Occipital lobe (tissue), 2 donors: Measurements from ENCODE around the gene SULT1E1. TPM values are rescaled to one million over a fixed set of nuclear protein-coding genes. Genes with fewer than 3 reads are reported as not detected.

Source experiments
- DNase-seq: peaks from one replicate; lab custom pipeline; 2025; lab: John Stamatoyannopoulos, UW
- total RNA-seq: library from RNA; depleted of rRNA; stranded (reverse); fragments of >200 nt; gene quantifications from one replicate; pipeline ENCODE4 v1.2.3, GENCODE V29; 2014

The SULT1E1 gene, protein sequence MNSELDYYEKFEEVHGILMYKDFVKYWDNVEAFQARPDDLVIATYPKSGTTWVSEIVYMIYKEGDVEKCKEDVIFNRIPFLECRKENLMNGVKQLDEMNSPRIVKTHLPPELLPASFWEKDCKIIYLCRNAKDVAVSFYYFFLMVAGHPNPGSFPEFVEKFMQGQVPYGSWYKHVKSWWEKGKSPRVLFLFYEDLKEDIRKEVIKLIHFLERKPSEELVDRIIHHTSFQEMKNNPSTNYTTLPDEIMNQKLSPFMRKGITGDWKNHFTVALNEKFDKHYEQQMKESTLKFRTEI
- 8.4 TPM for total RNA-seq

DNA sequence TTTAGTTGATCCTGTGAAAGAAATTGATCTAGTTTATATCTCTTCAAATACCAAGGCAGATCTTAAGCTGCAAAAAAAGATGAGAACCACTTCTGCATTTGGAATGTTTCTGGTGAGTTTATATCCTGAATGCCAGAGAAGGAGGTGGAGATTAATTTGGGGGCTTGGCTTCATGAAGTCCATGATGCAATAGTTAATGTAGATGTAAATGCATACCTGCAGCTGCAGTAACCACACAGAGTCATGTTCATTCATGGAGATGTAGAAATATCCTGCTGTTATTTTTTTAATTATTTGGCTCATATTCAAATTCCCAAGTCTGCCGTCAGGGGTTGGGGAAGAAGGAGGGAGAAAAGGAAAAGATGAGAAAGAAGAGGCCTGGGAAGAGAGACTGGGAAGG, at the start of gene SULT1E1:
TSS of gene SULT1E1 (minus strand) at position 94 of the 400 bp plus-strand sequence. CDS start 2,501 bp downstream, outside the sequence.
- DNase-seq: no peak

DNA sequence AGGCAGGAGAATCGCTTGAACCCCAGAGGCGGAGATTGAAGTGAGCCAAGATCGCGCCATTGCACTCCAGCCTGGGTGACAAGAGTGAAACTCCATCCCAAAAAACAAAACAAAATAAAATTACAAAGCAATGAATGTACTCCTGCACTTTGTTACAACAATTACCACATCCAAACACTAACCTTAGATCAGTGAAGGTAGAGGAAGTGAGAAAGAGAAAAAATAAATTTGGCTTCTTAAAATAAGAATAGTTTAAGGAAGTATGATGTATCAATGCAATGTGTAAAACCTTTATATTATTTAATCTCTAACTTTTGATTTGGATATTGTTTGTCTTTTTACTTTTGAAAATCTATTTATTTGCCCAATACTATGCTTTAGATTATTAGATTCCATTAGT, 49.2 kb upstream of the SULT1E1 start:
- DNase-seq: no peak

DNA sequence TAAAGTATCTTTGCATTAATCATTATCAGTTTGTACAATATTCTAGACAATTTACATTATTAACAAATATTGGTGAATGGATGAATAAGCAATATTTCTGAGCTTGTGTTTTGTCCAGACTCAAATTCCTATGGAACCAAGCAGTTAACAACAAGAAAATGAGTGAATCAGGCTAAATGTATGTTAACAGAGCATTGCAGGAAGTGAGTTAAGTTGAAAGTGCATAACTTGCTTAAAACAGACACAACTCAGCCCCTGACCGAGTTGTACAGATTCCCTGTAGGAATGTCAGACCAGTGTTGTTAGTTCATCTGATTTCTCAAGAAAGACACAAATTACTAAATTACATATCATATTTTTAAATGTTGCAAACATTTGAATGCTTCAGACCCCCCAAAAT, 47.2 kb upstream of the SULT1E1 start:
- DNase-seq: no peak

DNA sequence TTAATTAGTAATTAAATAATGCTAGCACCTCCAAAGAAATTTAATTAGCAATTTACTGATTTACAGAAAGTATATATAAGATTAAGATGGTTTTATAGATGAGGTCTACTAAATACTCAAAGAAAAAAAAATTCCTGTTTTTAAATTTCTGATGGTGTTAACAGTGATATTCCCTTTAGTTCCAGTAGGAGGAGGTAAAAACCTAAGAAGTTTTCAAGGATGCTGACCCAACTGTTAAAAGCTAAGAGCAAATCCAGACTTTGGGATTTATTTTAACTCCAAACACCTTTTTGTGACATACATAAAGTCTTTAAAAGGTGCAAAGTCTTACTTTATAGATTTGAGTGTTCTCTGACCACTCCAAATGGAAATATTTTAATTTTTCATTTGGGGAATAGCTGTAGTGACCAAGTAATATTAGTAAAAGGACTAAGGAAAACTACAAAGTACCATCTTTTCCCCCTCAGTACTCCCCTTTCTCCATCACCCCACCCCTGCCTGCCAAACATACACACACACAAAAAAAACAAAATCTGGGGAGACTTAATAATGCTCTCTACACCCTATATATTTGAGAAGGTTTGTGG, 36.7 kb upstream of the SULT1E1 start:
- DNase-seq: no peak

DNA sequence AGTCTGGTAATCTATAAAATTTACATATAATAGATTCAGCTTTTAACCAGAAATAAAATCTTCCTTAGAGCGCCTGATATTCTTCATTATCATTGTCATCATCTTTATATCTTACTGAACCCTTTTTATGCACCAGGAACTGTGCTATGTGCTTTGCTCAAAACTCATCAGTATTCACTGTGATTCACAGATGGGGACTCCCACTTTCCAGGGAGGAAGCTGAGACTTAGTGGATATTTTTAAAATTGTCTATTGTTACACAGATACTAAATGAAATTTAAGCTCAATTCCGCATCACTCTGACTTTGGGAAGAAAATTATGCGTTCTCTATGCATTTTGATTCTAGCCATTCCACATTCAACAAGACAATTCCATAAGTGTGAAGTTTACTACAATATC, 34.8 kb upstream of the SULT1E1 start:
- DNase-seq: no peak

DNA sequence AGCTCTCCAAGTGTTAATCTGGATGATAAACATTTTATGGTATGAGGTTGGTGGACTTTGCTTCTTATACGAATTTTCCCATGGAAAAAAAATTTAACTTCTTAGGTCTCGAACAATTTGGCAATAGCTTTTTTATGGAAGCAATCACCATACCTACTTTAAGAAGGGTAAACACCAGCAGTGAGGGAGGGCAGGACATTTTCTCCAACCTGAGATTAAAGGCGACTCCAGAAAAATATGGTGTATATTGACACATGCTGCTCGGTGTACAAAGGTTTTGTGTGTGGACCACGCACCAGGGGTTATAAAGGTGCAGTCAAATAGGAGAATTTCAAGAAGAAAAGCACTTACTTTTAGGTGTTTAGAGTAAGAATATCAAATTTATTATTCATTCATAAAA, 34.2 kb upstream of the SULT1E1 start:
- no peak for DNase-seq

DNA sequence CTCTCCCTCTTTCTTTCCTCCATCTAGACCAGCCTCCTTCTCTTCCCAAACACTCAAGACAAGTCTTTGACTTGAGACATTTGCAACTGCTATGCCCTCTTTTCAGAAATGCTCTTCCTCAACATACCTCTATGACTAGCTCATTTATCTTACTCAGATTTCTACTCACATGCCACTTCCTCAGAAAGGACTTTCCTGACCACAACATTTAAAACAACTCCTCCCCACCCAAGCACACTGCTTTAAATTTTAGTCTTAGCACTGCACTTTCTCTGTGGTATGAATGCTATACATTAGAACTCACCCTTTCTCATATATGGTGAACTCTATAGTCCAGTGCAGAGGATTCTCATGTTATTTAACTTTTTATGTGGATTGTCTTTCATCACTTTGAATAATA, 28.4 kb upstream of the SULT1E1 start:
- no peak for DNase-seq

DNA sequence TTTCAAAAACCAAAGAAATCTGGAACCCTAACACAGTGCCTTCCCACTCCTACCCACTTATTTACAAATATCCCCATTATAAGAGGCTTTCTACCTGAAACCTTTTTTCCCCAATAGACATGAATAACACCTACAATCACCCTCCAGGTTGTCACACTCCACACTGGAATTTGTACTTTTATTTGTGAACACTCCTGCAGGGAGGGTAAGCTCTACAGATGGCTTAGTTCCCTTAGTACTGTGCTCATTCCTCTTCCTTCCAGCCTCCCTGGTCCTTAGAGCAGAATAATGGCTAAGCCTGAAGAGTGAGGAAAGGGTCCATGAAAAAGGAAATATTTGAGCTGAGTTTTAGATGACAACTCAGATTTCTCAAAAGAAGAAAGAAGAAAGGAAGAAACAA, 22.2 kb upstream of the SULT1E1 start:
- no peak for DNase-seq

DNA sequence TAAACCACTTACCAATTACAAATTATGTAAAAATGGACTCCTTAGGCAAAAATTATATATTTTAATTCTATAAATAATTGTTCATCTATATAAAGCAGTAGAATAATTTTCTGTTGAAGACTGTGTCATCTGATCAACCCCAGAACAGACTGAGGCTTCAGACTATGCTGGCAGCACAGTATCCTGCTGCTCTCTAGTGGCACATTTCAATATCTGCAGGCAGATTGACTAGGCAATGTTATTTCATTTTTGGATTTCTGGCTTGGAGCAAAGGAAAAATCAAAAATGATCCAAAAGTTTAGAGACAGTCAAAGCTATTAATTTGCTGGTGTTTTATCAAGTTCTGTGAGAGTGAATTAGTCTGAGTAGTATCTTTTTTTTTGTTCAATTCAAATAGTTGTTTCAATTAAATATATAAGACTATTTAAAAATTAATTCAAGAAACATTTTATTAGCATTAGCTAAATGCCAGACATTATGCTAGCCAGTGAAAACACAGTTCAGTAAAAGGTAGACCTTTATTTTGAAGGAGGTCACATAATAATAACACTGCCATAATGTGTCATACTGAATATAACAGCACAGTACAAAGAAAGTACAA, 21.3 kb upstream of the SULT1E1 start:
- DNase-seq: no peak

DNA sequence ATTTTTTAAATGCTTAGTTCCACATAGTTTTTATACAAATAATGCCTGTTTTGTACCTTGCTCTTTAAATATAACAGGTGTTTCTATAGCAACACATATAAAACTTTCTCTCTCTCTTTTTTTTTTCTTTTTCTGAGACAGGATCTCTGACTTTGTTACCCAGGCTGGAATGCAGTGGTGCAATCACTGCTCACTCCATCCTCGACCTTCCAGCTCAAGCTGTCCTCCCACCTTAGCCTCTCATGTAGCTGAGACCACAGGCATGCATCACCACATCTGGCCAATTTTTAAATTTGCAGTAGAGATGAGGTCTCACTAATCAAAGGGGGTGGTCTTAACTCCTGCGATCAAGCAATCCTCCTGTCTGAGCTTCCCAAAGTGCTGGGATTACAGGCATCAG, 18.3 kb upstream of the SULT1E1 start:
- no peak for DNase-seq

DNA sequence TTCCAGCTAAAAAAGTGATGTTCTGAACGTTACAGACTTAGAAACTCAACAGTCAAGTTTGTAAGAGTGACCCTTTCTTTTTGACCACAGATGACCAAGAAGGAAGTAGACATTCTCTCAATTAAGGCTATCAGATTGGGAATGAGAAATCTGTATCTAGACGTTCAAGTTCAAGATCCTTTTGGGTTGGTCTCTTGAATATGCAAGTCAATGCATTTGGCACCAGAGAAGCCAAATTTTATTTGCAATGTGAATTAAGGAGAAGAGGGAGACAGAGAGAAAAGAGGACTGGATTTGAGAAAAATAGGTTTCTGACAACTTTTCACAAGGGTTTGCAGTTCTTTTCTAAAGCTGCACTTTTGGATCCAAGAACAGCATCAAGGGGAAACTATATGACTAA, 17.5 kb upstream of the SULT1E1 start:
- no peak for DNase-seq

DNA sequence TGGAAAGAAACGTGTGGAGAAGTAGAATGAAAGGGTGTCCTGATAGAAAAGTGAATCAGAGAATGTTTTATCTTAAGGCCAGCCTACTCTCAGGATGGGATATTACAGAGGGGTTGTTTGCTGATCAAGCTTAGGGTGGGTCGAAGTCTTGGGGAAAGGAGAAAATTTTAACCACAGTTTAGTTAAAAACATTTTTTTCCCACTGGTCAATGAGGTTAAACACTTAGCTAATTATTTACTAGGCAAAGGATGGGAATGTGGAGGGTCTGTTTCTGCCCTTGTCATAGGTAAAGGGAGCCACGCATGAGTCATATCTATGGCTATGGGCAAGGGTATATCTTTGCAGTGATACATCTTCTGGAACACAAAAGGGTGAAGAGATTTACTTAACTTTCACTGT, 16.1 kb upstream of the SULT1E1 start:
- no peak for DNase-seq

DNA sequence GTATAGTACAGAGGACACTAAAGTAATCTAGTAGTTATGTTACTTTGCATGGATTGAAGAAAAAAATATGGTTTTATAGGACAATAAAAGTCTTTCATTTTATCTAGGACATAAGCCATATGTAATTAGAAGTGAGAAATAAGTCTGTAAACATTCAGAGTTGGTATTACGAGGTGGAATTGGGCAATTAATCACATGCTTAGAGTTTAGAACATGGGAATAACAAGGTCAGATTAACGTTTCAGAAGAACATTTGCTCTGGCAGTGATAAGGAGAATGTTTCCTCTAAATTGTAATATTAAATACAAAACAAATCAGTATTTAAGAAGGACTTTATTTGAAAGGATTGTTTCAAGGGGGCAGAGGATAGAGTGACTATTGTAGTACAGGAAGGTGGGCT, 15.6 kb upstream of the SULT1E1 start:
- DNase-seq: no peak

DNA sequence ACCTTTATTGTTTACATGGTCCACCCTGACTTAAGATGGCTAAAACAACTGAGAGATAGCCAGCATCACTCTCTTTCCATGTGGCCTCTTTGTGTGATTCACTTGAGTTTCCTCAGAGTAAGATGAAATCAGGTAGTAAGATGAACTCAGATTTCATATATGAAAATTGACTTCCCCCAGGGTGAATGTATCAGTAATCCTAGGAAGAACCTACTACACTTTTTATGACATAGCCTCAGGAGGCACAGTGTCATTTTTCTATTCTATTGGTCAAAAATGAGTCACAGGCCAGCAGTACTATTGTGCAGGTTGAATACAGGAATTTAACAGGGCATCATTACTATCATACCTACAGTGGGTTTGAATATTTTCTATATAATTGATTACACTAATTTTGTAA, 14.6 kb upstream of the SULT1E1 start:
- no peak for DNase-seq

DNA sequence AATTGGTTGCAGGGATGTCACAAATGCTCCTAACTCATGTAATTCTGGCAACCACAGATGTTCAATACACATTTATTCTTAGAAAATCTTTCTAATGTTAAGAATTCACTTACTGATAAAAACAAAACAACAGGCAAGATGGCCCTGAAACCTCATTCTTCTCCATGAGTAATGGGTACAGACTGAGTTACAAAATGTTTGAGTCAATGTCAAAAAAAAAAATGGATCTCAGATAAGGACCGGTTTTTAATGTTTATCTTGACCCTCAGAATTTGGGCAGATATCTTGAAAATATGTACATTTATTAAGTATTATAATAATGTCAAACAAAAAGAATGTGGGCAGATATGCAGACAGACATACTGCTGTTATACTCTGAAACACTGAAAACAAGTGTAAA, 1.8 kb upstream of the SULT1E1 start:
- DNase-seq: no peak

DNA sequence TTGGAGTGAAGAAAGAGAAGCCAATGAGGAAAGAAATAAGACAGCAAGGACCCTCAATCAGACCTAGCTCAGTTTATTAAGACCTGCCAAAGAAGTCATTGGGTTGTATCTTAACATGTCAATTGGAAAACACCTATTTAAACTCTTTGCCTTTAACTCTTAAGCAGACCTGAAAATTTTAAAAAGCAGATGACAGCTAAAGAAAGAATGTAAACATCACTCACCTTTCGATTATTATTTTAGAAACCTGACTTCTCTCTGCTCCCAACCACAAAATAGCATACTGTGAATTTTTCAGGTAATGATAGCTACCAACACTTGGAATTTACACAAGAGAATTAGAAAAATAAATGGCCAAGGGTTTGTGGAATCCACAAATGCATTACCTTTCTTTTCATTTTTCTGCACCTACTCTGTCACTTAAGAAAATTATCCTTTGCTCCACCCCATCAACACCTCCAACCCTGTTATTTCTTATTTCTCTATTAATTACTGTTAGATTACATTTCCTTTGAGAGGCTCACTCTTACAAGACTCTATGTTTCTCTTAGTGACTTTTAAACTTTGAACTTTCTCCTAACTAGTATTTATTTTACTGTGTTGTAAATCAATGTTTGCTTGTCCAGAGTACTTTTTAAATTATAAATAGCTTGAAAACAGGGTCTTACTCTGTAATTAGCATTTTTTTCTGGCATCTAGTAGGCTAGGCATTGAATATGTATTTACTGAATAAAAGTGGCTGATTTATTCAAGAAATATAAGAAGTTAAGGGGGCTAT, 765 bp upstream of the SULT1E1 start:
- no peak for DNase-seq

DNA sequence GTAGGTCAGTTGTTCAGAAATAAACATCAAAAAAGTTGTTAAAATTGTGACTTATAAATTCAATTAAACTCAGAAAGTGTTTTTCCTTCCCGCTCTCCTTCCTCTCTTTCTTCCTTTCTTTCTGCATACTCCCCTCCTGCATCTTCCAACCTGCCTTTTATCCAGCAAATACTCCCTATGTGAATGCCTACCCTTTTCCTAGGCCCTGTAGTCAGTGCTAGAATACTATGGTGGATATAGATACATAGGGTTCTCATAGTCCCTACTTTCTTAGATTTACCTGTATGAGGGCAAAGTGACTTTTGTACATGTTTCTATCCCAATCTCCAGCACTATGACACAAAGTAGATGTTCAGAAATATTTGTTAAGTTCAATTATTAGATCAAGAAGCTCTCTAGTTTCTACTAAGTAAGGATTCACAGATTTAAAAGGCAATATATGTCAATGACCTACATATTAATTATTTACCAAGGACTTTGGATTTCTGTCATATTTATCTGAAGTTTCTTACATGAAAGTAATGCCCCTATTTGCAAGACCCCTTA, 732 bp downstream of the SULT1E1 start:
- no peak for DNase-seq

DNA sequence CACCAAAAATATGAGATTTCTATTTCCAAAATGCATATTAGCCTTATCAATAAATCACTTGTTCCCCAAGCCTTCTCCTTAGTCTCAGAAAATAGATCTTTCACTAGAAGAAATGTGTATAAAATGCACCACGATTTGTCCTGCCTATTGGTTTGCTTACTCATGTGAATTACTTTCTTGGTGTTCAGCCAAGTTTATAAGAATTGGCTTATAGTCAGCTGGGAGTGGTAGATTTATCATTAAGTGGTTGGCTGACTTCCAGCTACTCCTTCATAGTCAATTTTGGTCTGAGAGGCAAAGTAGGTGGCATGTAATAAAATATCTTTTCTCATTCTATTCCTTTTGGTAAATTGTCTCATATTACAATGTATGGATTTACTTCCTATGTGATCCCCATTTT, 1.3 kb downstream of the SULT1E1 start:
- DNase-seq: no peak

DNA sequence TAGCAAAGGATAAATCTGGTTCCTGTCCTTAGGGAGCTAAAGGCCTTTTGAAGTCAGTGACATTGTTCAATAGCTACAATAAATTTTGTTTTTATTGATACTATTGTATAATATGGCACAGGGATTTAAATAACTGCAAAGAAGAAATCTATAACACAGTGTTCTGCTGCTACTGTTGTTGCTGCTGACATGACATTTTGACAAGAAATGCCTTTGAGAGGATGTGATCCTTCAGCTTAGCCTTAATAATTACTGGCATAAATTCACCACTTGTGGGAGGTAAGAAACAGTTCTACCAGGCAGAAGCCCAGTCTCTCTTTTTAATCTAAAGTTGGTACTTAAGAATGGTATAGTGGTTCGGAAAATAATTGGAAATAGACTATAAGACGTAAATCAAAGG, 4.1 kb downstream of the SULT1E1 start:
- DNase-seq: no peak

DNA sequence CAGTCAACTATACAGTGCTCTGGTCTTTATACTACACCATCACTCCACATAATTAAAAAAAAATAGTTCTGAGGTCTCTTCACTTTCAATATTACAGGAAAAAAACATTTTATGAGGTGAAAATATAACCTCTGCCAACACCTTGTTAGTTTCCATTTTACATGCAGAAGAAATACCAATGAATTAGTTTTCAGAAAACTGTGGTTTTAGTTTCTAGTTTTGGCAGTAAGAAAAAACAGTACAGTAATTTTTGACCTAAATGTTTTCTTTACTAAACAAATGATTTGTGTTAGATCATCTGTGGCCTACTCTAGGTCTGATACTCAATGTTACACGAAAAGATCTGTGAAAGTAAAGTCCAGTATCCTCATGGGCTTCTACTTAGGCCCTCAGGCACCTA, 10.0 kb downstream of the SULT1E1 start:
- no peak for DNase-seq

DNA sequence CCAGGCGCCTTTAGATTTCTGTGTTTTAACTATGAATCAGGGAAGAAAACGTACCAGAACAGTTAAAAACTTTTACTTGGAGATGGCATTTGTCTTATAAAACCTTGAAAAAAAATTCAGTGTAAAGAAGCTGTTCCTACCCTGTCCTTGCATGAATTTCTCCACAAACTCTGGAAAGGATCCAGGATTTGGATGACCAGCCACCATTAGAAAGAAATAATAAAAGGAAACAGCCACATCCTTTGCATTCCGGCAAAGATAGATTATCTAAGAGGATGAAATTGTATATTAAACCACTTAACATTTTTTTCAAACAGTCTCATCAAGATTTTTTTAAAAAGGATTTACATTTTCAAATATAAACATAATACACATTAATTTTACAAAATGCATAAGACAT, 10.6 kb downstream of the SULT1E1 start:
- no peak for DNase-seq

DNA sequence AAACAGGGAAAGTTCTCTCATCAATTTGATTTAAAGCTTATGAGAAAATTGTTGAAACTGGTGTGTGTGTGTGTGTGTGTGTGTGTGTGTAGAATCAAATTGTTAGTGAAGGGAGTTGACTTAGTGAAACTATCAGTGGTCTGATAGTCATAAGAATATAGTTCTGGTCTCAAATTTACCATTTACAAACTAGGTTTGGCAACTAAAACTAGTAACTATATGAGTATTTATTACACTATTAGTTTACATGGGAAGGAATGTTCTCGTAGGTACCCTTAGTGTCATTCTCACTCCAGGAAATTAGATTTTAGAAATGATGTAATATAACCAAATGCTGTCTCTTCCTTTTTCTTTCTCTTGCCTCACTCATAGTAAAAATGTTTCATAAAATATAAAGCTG, 11.9 kb downstream of the SULT1E1 start:
- no peak for DNase-seq
